GM23338 (cell line): ENCODE measurements around the gene RPL10A. TPM values are rescaled to one million over a fixed set of nuclear protein-coding genes. Genes with fewer than 3 reads are reported as not detected.

ENCODE experiments used
- ATAC-seq: fragments of 200-7000 bp; cut with Tn5 transposase; 3 replicates; pipeline ENCODE4 v1.9.1; 2020
- DNase-seq: peaks from one replicate; pipeline ENCODE4 v3.0.0-alpha.2; 2015; ENCODE audit warnings: low spot score
- H2AFZ ChIP-seq: fragments of 200-600 bp; sonication (generic); 2 replicates; pipeline ENCODE4 v1.8.0; 2016; ENCODE audit warnings: antibody characterized with exemption, mild to moderate bottlenecking, moderate library complexity
- H3F3A ChIP-seq: fragments of 200-600 bp; sonication (generic); replicated peaks from 2 replicates; pipeline ENCODE4 v1.8.0; 2017; ENCODE audit warnings: antibody characterized with exemption, mixed run types, low read depth
- H3K27ac ChIP-seq: fragments of 200-600 bp; sonication (generic); 2 replicates; pipeline ENCODE4 v1.6.1; 2016; ENCODE audit warnings: low read depth
- H3K27me3 ChIP-seq: fragments of 200-600 bp; sonication (generic); 2 replicates; pipeline ENCODE4 v1.8.0; 2016; ENCODE audit warnings: mild to moderate bottlenecking, mixed run types, moderate library complexity; ENCODE audit not compliant: insufficient read depth
- H3K36me3 ChIP-seq: fragments of 200-600 bp; sonication (generic); 2 replicates; pipeline ENCODE4 v1.8.0; 2016; ENCODE audit warnings: mild to moderate bottlenecking; ENCODE audit not compliant: insufficient read depth
- H3K4me1 ChIP-seq: fragments of 200-600 bp; sonication (generic); 2 replicates; pipeline ENCODE4 v1.8.0; 2016; ENCODE audit warnings: mild to moderate bottlenecking, moderate library complexity; ENCODE audit not compliant: insufficient read depth
- H3K4me2 ChIP-seq: fragments of 200-600 bp; sonication (generic); 2 replicates; pipeline ENCODE4 v1.7.1; 2017; ENCODE audit warnings: mixed run types
- H3K4me3 ChIP-seq: fragments of 200-600 bp; sonication (generic); 2 replicates; pipeline ENCODE4 v1.6.1; 2016; ENCODE audit warnings: mixed run types
- H3K79me2 ChIP-seq: fragments of 200-600 bp; sonication (generic); replicated peaks from 2 replicates; pipeline ENCODE4 v1.8.0; 2017; ENCODE audit warnings: mild to moderate bottlenecking; ENCODE audit not compliant: insufficient read depth
- H3K9me2 ChIP-seq: fragments of 200-600 bp; sonication (generic); 2 replicates; pipeline ENCODE4 v1.8.0; 2017; ENCODE audit not compliant: insufficient read depth
- H4K20me1 ChIP-seq: fragments of 200-600 bp; sonication (generic); replicated peaks from 2 replicates; pipeline ENCODE4 v1.8.0; 2017; ENCODE audit warnings: mild to moderate bottlenecking; ENCODE audit not compliant: insufficient read depth
- H3K27ac Mint-ChIP-seq: 2 replicates; pipeline ENCODE4 v1.8.0; 2020; ENCODE audit warnings: inconsistent platforms, mild to moderate bottlenecking, moderate library complexity, mixed read lengths
- H3K27me3 Mint-ChIP-seq: 3 replicates; pipeline ENCODE4 v1.8.0; 2022; ENCODE audit warnings: low read depth, mild to moderate bottlenecking, moderate library complexity, mixed read lengths, inconsistent platforms; ENCODE audit not compliant: insufficient read depth, poor library complexity
- H3K36me3 Mint-ChIP-seq: 3 replicates; pipeline ENCODE4 v1.8.0; 2021; ENCODE audit warnings: low read depth, mild to moderate bottlenecking, inconsistent platforms, moderate library complexity, mixed read lengths
- H3K4me1 Mint-ChIP-seq: 3 replicates; pipeline ENCODE4 v1.8.0; 2020; ENCODE audit warnings: mild to moderate bottlenecking, inconsistent platforms, mixed read lengths
- H3K4me3 Mint-ChIP-seq: 3 replicates; pipeline ENCODE4 v1.8.0; 2021; ENCODE audit warnings: moderate library complexity, mild to moderate bottlenecking, inconsistent platforms, mixed read lengths
- H3K9me3 Mint-ChIP-seq: 3 replicates; pipeline ENCODE4 v1.8.0; 2020; ENCODE audit warnings: moderate library complexity, mild to moderate bottlenecking, inconsistent platforms, mixed read lengths
- CREB1 ChIP-seq: fragments of 250-450 bp; sonication (Bioruptor Pico); IDR thresholded peaks from 2 replicates; pipeline ENCODE4 v1.5.0; 2020; ENCODE audit warnings: low read depth, mild to moderate bottlenecking, moderate library complexity
- CTCF ChIP-seq, 2 experiments: fragments of 200-600 bp in 1 of 2; sonication (generic) in 1 of 2; conservative IDR thresholded peaks; 2 replicates each; pipeline versions ENCODE4 v1.5.1 to v1.6.1; 2016 to 2017; ENCODE audit warnings: antibody characterized with exemption in 2 of 2, low read depth in 2 of 2, mild to moderate bottlenecking in 2 of 2, moderate library complexity in 1 of 2
- ETS1 ChIP-seq: IDR thresholded peaks from 2 replicates; pipeline ENCODE4 v1.6.1; 2016; ENCODE audit warnings: antibody characterized with exemption
- EZH2 ChIP-seq: fragments of 200-600 bp; sonication (generic); IDR thresholded peaks from one replicate; pipeline ENCODE4 v1.8.0; 2017; ENCODE audit warnings: antibody characterized with exemption, mild to moderate bottlenecking, low read depth; ENCODE audit not compliant: unreplicated experiment
- EZH2phosphoT487 ChIP-seq: fragments of 200-600 bp; sonication (generic); IDR thresholded peaks from one replicate; pipeline ENCODE4 v1.8.1; 2018; ENCODE audit warnings: antibody characterized with exemption; ENCODE audit not compliant: unreplicated experiment
- JUNB ChIP-seq: IDR thresholded peaks from one replicate; pipeline ENCODE4 v1.6.1; 2016; ENCODE audit warnings: antibody characterized with exemption; ENCODE audit not compliant: unreplicated experiment
- NANOG ChIP-seq: IDR thresholded peaks from 2 replicates; pipeline ENCODE4 v1.6.1; 2016; ENCODE audit warnings: antibody characterized with exemption, borderline replicate concordance
- POLR2AphosphoS5 ChIP-seq: IDR thresholded peaks from 2 replicates; pipeline ENCODE4 v1.6.1; 2016; ENCODE audit warnings: antibody characterized with exemption, low read depth
- REST ChIP-seq: IDR thresholded peaks from one replicate; pipeline ENCODE4 v1.6.1; 2018; ENCODE audit warnings: antibody characterized with exemption; ENCODE audit not compliant: unreplicated experiment
- STAT1 ChIP-seq: IDR thresholded peaks from one replicate; pipeline ENCODE4 v1.6.1; 2016; ENCODE audit warnings: antibody characterized with exemption; ENCODE audit not compliant: unreplicated experiment
- ZNF114 ChIP-seq: fragments of 250-450 bp; sonication (Bioruptor Pico); IDR thresholded peaks from 2 replicates; pipeline ENCODE4 v1.5.0; 2020; ENCODE audit warnings: mild to moderate bottlenecking, moderate library complexity
- ZNF331 ChIP-seq: fragments of 250-450 bp; sonication (Bioruptor Pico); IDR thresholded peaks from 2 replicates; pipeline ENCODE4 v1.5.0; 2020; ENCODE audit warnings: low read depth, mild to moderate bottlenecking, moderate library complexity
- polyA plus RNA-seq: library from polyadenylated mRNA; unstranded; fragments of >200 nt; fragmentation: Nextera tagmentation; extraction: Ambion mirVana; gene quantifications from 2 replicates; pipeline ENCODE4 v1.2.1, GENCODE V29; 2016
- total RNA-seq: library from RNA; depleted of rRNA; stranded (reverse); fragments of >200 nt; shearing (Covaris generic); gene quantifications from 2 replicates; pipeline ENCODE4 v1.2.3, GENCODE V29; 2014

RPL10A gene
- total and polyA plus RNA-seq, 2 experiments from 2014 or later: 730 to 1,297 TPM

GRCh38 chr6:35489995-35490791 lies 22.0 kb downstream of the RPL10A start:
- DNase-seq: peak; percentile 86
- Mint-ChIP-seq H3K9me3 (no peaks in the 10 kb centered on the region), H3K36me3 (peaks cover 3% of the 10 kb centered on the region; the same call in 1 of the 3 replicates), H3K27me3 (peaks cover 41% of the 10 kb centered on the region), H3K4me1 (peaks cover 77% of the 10 kb centered on the region), H3K27ac (peak overlapping the region; percentile 91), H3K4me3 (peak overlapping the region; percentile 71)
- ATAC-seq: peak; percentile 12
- Histone ChIP-seq H3K4me3 (peak overlapping the region; percentile 60), H4K20me1 (peaks cover 6% of the 10 kb centered on the region; the same call in 1 of the 2 replicates), H3K9me2 (no peaks in the 10 kb centered on the region), H2AFZ (no peak overlapping the region), H3K27ac (peak overlapping the region; percentile 91), H3K4me2 (peak overlapping the region; percentile 98), H3F3A (peaks cover 27% of the 10 kb centered on the region), H3K79me2 (peaks cover 73% of the 10 kb centered on the region), H3K27me3 (no peaks in the 10 kb centered on the region), H3K36me3 (no peaks in the 10 kb centered on the region), H3K4me1 (peaks cover 97% of the 10 kb centered on the region)
- TF ChIP-seq POLR2AphosphoS5 (peak; percentile 30; the same call in 1 of the 2 replicates), CREB1 (CRISPR knock-in tag) (peak; percentile 87), ZNF331 (no peak)

GRCh38 chr6:35490821-35491557 lies 22.8 kb downstream of the RPL10A start:
- Mint-ChIP-seq H3K9me3 (no peaks in the 10 kb centered on the region), H3K4me1 (peaks cover 77% of the 10 kb centered on the region), H3K27me3 (peaks cover 44% of the 10 kb centered on the region), H3K27ac (peak overlapping the region; percentile 91), H3K36me3 (peaks cover 3% of the 10 kb centered on the region; the same call in 1 of the 3 replicates), H3K4me3 (peak overlapping the region; percentile 71)
- DNase-seq: no peak
- Histone ChIP-seq H3K36me3 (no peaks in the 10 kb centered on the region), H3K4me3 (peak overlapping the region; percentile 60), H4K20me1 (peaks cover 11% of the 10 kb centered on the region; the same call in 1 of the 2 replicates), H3K4me2 (peak overlapping the region; percentile 98), H3K79me2 (peaks cover 80% of the 10 kb centered on the region), H3K27me3 (no peaks in the 10 kb centered on the region), H2AFZ (no peak overlapping the region), H3K9me2 (no peaks in the 10 kb centered on the region), H3K4me1 (peaks cover 97% of the 10 kb centered on the region), H3K27ac (peak overlapping the region; percentile 91; the same call in 1 of the 2 replicates), H3F3A (peaks cover 24% of the 10 kb centered on the region)
- no peak for ATAC-seq
- TF ChIP-seq STAT1 (no peak), CREB1 (CRISPR knock-in tag) (no peak), JUNB (no peak), ETS1 (no peak), REST (no peak), CTCF (conservative IDR thresholded peaks at IDR 0.05; ENCODE audit: low read depth in 2 of 2) (no peak), EZH2 (no peak), POLR2AphosphoS5 (no peak), ZNF114 (no peak), NANOG (no peak), ZNF331 (no peak), EZH2phosphoT487 (no peak)
